ENCODE results near the gene HM13.
"Not testable (repeated sequence)": the region's sequence is repeated elsewhere in the genome, so short reads cannot be mapped to it uniquely, and the experiment has no call there.

The HM13 gene

DNA sequence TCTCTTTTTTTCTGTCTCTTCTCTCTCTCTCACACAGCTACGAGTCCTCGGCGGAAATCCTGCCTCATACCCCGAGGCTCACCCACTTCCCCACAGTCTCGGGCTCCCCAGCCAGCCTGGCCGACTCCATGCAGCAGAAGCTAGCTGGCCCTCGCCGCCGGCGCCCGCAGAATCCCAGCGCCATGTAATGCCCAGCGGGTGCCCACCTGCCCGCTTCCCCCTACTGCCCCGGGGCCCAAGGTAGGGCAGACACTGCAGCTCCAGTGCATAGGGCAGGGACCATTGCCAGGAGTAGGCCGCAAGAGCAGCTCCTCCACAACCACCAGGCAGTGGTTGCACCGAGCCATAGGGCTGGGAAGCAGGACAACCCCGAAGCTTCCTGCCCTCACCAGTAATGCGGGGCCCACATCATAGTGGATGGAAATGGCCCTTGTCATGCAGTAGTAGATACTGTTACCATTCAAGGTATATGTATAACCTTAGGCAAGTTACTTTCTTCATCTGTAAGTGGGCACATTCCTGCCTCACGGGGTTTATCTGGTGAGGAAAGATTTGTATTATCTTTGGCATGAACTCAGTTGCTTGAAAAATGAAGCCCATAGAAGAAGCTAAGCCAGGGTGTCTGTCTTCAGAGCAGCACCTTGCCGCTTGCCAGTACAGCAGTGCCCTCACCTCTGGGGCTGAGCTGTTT is 53.9 kb downstream of the HM13 start:
- DNase-seq, result no peak

DNA sequence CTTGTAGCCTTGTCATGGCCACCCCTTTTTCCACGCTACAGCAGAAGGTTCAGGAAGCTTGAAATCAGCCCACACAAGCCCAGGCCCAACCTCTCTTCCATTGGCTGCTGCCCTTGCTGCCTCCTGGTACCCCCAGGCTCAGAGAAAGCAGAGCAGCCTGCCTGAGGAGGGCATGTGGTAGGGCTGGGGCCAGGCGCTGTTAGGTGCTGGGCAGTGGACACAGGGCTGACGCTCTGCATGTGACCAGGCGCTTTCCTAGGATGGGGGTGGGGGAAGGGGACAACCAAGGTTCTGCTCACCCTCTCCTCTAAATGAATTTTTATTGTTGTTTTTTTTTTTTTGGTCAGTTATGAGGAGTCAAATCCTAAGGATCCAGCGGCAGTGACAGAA is 54.5 kb downstream of the HM13 start:
- no peak for DNase-seq

DNA sequence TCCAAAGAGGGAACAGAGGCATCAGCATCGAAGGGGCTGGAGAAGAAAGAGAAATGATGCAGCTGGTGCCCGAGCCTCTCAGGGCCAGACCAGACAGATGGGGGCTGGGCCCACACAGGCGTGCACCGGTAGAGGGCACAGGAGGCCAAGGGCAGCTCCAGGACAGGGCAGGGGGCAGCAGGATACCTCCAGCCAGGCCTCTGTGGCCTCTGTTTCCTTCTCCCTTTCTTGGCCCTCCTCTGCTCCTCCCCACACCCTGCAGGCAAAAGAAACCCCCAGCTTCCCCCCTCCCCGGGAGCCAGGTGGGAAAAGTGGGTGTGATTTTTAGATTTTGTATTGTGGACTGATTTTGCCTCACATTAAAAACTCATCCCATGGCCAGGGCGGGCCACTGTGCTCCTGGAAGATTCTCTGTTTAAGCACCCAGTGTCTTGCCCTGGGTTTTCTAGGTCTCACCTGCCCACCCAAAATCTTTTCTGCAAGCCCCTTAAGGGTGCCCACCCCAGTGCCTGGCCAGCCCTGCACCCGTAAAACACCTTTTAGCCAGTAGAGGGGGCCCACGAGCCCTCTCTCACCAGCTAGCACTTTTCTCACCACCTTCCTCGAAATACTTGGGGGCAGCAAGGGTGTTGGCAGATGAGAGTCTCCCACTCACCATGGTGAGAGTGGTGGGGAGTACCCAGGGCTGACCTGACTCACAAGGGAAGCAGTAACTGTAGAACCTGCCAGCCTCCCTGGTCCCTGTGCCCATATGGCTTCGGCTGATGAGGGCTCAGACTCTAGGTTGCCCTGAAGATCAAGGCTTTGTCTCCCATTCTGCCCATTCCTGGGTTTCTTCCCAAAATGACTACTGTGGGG is 55.1 kb downstream of the HM13 start:
- DNase-seq, result peak; percentile 48

DNA sequence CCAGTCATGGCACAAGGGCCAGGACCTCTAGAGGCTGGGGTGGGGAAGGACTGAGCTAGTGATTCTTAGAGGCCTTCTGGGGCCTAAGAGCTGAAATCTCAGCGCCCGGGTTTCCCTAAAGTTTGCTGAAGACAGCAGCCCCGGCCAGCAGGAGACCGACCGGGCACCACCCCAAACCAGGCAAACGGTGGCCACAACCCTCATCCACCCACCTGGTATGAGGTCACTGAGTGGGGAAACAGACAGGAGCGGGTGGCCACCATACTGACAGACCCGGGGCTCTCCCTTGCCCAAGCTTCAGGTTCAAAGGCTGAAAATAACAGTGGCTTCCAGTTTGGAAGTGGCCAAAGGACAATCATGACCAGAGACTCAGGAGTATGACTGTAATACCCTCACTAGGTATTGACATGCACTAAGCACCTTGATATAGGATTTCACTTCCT is 55.8 kb downstream of the HM13 start:
- no peak for DNase-seq

DNA sequence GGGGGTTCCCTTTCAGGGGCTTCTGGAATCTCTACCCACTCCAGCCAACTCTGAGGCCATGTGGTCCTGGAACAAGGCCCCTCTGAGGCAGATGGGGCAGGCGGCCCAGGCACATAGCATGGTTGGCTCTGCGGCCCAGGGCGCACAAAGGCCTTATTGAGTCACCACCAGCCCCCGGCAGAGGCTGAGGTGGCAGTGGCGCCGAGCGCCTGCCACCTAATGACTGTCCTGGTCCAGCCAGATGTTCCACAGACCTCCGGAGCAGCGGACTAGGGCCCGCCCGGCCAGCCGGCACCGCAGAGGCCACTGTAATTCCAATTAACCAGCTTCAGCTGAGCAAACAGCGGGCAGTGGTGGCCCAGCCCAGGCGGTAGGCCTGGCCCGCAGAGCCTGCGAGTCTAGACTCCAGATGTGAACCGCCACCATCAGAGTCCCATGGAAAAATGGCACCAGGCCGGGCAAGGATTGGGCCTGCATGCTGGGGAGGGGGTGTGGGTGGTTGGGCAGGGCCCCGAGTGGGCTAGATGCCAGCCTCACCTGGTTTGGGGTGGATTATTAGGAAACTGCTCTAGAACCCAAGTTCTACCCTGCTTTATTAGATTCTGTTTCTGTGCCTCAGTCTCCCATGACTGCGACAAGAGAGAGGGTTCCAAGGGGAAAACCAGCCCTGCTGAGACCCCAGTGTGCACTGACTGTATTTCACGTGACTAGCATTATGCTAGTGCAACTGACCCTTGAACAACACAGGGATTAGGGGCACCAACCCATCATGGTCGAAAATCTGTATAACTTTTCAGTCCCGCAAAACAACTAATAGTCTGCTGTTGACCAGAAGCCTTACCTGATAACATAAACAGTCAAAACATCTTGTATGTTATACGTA is 56.7 kb downstream of the HM13 start:
- DNase-seq, result no peak

DNA sequence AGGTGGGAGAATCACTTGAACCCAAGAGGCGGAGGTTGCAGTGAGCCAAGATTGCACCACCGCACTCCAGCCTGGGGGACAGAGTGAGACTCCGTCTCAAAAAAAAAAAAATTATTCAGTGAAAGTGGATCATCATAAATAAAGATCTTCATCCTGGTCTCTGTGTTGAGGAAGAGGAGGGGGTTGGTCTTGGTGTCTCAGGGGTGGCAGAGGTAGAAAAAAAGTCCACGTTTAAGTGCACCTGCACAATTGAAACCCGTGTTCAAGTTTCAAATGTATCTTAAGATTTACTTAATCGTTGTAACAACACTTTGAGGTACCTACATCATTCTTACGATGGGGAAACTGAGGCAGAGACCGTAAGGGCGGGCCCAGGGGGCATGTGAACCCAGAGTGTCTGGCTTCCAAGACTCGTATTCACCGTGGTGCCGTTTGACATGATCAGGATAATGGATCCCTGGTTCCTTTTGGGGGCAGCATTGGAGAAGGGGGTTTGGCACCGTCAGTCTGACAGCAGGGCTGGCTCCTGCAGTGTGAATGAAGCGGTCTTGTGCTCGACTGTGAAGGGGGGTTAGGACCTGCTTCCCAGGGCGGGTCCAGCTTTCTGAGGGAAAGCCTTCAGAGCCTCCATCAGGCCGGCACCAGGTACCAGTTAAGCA is 57.9 kb downstream of the HM13 start:
- peak; percentile 56 for DNase-seq

DNA sequence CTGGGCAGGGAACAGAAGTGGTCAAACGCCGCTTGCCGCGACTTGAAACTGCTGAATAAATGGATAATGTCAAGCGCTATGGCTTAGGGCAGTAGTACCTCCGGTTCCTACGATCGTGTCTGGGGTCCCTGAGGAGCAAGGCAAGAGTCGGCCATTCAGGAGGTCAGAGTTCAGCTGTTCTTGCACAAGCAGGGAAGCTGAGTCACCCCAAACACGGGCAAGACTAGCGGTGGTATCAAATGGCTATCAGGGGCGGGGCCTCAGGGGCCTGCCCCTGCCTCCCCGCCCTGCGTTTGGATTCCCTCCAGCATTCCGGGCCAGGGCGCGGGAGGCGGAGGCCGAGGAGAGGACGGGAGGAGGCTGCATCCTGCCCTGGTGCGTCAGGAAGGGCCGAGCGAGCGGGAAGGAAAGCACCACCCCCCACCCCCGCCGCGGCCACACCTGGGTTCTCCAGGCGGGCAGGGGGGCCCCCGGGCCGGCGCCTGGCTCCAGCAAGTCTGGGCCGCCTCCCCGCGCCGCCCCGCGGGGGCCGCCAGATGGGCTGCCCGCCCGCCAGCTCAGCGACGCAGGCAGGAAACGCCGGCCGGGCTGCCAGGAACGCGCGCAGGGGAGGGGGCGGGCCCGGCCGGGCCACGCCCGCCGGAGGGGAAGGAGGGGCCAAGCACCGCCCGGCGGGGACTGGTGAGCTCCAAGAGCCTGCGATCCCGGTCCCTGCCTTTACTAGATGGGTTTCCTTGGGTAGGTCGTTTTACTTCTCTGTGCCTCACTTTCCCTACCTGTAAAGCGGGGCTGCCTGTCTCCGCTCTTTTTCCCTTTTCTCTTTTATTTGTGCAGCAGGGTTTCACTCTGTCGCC is 58.7 kb downstream of the HM13 start:
- DNase-seq, result peak; percentile 99

DNA sequence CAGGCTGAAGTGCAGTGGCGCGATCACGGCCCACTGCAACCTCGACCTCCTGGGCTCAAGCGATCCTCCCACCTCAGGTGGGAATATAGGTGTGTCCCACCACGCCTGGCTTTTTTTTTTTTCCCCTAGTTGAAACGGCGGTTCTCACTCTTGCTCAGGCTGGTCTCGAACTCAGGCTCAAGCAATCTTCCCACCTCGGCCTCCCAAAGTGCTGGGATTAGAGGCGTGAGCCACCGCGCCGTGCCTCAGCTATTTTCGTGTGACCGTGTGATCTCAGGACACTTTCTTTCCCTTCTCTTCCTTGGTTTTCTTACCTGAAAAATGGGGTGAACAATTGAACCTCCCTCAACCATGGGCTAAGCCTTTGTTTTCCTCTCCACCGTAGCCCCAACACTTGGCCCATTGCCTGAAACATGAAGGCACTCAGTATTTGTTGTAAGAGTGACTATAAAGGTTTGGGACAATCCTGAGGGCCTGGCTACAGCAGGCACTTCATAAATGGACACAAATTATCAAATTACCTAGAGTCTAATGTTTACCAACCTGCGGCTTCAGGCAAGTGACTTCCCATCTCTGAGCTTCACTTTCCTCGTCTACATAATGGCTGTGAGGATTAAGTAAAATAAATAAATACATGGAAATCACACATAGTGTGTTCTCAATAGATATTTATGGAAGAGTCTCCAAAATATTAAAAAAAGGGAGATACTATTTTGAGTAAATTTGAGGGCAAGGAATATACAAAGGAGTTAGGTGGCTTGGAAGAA is 59.5 kb downstream of the HM13 start:
- no peak for DNase-seq

DNA sequence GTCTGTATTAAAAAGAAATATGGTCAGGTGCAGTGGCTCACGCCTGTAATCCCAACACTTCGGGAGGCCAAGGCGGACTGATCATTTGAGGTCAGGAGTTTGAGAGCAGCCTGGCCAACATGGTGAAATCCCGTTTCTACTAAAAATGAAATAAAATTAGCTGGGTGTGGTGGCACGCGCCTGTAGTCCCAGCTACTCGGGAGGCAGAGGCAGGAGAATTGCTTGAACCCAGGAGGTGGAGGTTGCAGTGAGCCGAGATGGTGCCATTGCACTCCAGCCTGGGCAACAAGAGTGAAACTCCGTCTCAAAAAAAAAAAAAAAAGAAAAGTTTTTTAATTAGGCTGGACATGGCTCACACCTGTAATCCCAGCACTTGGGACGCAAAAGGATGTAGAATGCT is 60.7 kb downstream of the HM13 start:
- not testable (repeated sequence) for DNase-seq

DNA sequence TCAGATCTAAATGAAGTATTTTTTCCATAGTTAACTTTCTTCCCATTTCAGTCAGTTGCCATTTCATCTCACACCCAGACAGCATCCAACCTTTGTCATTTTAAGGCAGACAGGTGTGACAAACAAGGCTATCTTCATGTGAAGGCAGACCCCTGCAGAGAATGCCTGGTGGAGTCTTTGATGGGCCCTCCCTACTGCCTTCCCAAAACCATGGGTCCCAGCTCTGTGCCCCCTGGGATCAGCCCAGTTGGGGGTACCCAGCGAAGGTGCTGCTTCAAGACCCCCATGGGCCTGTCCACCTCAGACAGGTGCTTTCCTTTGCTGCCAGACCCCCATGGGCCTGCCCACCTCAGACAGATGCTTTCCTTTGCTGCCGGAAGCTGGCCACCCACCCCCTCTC is 62.5 kb downstream of the HM13 start:
- no peak for DNase-seq

DNA sequence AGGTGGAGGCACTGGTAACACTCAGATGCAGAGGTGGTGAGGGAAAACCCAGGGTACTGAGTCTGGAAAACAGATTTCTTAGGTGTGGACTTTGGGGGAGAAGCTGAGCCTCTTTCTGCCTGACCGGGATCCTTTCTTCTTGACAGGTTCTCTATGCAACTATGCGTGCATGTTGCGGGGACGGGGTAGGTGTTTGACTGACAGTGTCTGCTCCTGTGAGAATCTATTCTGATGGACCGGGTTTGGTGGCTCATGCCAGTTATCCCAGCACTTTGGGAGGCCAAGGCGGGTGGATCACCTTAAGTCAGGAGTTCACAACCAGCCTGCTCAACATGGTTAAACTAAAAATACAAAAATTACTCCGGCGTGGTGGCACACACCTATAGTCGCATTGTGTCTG is 63.0 kb downstream of the HM13 start:
- DNase-seq, result no peak

DNA sequence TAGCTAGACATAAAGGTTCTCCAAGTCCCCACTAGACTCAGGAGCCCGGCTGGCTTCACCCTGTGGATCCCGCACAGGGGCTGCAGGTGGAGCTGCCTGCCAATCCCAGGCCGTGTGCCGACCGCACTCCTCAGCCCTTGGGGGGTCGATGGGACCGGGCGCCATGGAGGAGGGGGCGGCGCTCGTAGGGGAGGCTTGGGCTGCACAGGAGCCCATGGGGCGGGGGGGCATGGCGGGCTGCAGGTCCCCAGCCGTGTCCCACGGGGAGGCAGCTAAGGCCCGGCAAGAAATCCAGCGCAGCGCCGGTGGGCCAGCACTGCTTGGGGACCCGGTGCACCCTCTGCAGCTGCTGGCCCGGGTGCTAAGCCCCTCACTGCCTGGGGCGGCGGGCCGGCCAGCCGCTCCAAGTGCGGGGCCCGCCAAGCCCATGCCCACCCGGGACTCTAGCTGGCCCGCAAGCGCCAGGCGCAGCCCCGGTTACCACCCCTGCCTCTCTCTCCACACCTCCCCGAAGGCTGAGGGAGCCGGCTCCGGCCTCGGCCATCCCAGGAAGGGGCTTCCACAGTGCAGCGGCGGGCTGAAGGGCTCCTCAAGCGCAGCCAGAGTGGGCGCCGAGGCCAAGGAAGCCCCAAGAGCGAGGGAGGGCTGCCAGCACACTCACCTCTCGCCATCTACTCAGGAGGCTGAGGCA is 64.4 kb downstream of the HM13 start:
- DNase-seq, result no peak

DNA sequence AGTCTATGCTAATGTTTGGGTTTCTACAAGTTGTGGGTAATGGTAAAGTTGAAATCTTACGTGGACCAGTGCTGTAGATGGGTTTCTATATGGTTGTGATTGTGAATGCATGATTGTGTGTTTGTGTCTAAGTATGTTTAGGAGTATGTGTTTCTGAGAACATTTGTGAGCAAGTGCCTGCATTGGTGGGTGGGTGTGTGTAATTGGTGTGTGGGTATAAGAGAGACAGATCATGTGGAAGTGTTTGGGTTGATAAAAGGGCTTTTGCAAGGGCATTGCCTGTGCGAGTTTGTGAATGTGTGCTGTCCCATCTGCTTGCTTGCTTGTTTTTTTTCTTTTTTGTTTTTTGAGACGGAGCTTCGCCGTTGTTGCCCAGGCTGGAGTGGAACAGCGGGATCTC is 65.0 kb downstream of the HM13 start:
- no peak for DNase-seq

DNA sequence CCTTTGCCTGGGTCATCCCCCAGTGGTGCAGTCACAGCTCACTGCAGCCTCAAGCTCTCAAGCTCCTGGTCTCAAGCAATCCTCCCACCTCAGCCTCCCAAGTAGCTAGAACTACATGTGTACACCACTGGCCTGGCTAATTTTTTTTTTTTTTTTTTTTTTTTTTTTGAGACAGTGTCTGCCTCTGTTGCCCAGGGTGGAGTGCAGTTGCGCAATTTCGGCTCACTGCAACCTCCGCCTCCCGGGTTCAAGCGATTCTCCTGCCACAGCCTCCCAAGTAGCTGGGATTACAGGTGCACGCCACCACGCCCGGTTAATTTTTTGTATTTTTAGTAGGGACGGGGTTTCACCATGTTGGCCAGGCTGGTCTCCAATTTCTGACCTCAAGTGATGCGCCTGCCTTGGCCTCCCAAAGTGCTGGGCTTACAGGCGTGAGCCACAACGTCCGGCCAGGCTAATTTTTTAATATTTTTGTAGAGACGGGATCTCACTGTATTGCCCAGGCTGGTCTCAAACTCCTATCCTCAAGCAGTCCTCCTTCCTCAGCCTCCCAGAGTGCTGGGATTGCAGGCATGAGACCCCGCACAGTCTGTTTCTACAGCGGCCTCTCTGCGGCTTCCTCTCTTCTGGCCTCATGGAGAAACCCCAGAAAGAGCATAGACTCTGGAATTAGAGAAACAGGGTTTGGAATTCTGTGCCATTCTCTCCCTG is 65.9 kb downstream of the HM13 start:
- DNase-seq, result not testable (repeated sequence)

DNA sequence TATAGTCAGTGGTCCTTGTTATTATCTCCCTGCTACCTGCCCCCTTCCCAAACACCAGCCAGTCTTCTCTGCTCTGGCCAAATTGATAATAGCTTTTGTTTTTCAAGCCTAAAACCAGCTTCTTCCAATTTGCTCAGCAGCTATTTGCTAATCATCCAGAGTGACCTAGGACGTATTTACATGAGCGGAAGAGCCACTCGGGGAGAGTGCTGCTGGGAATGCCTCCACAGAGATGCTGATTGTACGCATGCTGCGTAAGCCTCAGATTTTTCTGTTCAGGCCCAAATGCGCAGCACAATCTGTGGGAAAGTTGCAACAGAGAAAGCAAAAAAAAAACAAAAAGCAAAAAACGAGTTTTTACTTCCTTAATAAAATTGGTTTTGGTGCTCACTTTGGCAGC is 66.5 kb downstream of the HM13 start:
- DNase-seq, result no peak

DNA sequence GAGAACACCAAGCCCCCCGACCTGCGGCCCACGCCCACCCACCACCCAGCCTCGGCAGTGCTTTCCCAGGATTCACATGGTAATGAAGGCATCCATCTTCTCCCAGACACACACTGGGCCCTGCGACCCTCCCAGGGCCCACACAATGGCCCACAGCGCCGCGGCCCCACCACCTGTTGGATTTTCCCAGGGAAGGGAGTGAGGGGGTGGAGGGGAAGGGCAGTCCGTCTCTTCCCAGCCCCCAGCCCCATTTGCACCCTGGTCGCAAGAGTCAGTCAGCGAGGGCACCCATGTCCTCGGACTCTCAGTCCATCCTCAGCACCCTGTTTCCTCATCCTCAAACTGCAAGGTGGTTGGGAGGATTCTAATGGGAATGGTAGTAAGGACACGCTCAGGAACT is 67.1 kb downstream of the HM13 start:
- no peak for DNase-seq

DNA sequence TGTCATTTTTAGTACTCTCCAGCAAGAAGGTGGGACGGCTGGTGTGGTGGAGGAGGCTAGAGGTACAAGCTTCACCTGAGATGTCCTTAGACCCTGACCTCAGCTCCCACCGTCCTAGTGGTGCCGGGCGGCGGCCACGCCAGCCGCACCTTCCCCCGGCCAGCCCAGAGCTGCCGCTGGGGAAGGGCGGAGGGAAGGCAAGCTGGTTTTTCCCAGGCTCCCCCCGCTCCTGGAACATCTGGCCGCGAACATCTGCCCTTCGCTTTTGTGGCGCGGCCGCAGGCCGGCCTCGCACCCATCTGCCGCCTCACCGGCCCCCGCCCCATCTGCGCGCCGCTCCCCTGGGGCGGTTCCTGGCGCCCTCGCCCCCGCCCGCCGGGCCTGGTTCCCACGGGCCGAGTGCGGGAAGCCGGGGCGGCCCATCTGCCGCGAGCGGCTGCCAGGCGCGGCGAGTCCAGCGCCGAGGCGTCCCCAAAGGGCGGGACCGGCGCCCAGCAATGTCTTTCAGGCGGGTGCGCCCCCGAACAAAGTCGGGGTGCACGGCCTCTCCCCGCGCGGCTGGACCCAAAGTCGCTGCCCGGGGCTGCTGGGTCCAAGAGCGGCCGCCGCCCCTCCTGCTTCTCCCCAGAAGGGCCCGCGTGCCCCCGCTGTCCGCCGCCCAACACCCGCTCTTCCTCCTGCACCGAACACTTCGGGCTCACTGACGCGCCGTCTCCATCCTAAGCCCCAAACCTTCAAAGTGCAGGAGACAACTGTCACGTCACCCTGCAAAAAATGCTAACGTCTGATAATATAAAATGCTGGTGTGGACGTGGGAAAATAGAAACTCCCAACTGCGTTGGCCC is 73.5 kb downstream of the HM13 start:
- DNase-seq, result peak; percentile 91

DNA sequence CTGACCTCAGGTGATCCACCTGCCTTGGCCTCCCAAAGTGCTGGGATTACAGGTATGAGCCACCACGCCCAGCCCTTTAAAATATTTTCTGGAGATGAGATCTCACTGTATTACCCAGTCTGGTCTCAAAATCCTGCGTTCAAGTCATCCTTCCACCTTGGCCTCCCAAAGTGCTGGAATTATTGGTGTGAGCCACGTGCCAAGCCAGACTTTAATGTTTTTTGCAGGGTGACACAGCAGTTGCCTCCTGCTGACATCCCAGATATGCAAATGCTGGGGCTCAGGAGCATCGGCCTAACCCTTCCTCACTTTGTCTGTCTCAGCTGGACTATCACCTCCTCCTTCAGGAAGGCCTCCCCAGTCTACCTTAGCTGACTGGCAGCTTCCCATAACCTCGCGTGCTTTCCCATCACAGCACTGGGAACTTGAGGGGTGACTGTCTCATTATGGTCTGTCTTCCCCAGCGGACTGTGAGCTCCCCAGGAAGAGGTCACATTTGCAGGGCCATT is 76.5 kb downstream of the HM13 start:
- DNase-seq, result no peak

All from NCI-H2171 (cell line).